Activated gamma-delta T cell treated with Interleukin-2 at 50 U/mL for 16 hours (primary cell): ENCODE measurements around the gene FAM83F.

Experiments used
- DNase-seq: peaks from one replicate; pipeline ENCODE4 v3.0.0-alpha.2; 2020

FAM83F gene

DNA sequence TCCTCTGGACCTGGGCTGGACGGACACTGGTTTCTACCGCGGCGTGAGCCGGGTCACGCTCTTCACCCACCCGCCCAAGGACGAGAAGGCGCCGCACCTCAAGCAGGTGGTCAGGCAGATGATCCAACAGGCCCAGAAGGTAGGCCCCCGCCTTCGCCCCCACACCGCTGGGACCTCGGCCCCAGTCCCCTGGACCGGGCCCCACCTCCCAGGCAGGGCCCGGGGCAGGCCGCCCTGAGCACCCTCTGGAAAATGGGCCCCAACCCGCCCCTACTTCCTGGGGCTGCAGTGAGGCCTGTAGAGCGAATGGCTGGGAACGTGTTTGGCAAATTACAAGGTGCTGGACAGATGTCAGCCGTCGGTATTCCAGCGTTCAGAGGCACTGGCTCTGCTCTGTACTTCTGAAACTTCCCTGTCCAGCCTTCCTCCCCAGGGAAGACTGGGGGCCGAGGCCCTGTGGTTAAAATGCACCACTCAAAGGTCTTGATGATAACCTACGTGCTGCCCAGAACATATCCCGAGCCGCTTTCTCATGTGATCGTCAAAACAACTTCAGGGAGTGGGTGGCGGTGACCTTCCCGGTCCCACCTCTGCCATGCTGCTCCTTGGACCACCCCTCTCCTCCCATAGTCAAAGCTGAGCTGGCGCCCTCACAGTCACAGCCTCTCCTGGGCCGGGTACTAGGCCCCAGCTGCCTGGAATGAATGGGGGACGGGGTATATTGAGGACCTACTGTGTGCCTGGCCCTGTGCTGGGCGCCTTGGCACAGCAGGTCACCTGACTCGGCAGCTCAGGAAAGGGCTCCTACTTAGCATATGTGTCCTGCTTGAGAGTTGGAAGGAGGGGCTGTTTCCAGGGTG lies 869 bp downstream of the FAM83F start:
- no peak for DNase-seq

DNA sequence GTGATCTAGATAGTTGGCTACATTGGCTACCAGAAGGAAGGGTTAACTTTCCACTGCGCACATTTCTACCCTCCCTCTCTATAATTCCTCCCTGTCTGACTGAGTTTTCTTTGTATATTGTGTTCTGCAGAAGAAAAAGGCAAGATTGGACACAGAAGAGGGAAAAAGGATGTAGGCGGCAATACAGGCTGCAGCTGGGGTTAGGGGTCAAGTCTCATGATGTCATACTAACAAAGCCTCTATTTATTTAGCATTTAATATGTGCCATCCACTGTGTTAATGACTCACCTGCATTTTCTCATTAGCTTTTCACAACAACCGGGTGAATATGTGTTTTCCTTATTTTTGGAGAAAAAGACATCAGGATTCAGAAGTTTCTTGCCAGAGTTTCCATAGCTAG lies 2.0 kb downstream of the FAM83F start:
- DNase-seq = no peak

GRCh38 chr22:39997421-39997820 lies 2.7 kb downstream of the FAM83F start:
- no peak for DNase-seq

- DNase-seq = no peak
Measured at GRCh38 chr22:39997939-39998726, 3.4 kb downstream of the FAM83F start.

DNA sequence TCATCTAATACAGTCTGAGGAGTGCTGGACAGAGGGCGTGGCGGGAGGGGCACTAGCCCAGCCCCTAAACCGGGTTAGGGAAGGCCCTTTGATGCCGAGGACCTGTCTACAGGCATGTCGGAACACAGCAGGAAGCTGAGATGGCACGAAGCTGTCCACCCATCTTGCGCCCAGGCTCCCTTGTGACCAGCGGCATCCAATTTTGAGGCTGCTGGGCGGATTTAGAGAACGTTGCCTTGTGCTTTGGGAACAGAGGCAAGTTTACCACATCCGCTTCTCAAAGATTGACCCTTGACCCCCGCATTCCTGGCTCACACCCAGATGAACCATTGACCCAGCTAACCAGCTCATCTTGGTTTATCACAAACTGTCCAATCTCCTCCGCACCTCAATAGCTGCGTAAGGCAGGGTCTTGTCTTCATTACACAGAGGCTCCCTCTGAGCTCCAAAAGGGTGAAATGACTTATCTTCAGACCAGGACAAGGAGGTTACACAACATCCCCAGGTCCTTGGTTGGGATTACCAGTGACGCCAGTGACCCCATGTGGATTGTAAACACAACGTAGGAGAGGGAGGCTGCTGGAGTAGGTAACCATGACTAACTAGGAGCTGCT lies 4.5 kb downstream of the FAM83F start:
- DNase-seq = no peak

DNA sequence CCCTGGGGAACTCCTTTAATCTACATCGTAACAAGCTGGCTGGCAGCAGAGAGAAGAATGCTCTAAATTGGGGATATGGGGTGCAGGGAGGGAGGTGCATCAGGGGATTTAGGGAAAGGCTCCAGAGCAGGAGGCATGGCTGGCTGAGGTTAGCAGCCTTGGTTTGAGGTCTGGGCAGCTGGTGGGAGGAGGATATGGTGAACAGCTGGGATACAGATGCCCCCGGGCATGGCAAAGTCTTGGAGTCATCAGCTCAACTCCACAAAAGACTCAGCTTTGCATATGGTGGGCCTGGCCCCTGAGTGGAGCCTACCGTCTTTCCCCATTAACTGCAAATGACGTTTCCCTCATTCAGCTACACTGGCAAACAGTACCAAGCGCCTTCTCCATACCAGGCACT lies 5.4 kb downstream of the FAM83F start:
- DNase-seq = no peak

- no peak for DNase-seq
Measured at GRCh38 chr22:40001106-40001505, 6.4 kb downstream of the FAM83F start.

DNA sequence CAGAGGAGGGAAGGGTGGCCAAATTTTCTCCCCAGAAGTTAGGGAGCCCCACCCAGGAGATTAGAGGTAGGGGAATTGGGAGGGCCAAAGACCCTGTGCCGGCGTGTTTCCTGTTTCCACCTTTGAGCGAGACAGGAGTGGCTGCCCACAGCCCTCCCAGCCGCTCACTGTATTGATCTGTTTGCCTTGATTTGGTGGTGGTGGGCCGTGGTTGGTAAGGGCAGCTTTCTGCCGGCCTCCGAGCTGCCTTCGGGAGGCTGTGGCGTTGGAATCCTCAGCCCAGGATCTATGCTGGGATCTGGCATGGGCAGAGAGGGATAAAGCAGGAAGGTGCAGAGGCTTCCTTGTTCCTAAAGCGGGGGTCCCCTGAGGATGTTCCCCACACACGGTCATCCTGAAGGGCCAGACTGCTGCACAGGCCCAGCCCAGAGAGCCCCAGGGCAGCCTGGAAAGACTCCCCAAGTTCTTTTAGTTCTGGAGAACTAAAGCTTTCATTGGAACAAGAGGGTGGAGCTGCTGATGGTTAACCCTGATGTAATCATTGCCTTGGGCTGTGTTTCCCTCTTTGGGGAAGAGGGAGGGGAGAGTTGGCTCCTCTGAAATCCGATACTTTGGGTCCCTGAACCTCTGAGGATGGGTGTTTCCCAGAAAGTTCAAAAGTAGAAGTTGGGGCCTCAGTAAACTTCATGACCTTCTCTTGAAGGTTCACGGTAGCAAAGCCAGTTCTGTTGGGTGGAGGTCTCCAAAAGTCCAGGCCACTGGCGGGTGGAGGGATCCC lies 7.2 kb downstream of the FAM83F start:
- no peak for DNase-seq

DNA sequence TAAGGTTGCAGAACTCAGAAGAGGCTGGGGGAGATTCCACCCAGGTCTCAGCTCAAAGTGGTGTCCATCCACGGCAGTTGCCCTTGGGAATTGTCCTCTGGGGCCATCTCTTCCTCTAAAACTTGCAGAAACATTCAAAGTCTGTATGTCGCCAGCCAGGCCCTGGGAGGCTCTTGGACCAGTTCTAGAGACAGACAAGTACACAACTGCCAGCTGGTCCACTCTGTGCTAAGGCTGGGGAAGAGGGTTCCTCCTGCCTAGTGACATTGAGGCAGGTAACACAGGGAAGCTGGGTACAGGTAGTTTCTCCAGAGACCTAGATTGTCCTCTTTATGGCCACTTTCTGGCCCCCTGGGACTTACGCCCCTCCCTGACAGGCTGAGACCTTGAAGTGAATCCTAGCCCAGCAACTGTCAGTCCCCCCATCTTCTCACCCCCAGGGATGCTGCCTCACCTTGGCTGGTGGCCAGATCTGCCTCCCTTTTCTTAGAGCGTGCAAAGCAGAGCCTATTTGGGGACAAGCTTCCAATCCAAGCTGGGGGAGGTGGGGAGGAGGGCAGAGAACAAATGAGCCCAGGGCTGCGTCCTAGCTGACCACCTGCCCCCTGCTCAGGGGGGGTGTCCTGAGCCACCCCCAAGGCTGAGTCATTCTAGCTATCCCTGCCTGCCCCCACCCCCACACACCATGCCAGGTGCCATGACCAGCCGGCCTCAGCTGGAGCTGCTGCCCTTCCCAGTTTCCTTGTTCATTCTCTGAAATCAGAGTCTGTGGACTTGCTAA lies 8.4 kb downstream of the FAM83F start:
- no peak for DNase-seq

GRCh38 chr22:40004836-40005235 lies 10.1 kb downstream of the FAM83F start:
- DNase-seq = no peak

DNA sequence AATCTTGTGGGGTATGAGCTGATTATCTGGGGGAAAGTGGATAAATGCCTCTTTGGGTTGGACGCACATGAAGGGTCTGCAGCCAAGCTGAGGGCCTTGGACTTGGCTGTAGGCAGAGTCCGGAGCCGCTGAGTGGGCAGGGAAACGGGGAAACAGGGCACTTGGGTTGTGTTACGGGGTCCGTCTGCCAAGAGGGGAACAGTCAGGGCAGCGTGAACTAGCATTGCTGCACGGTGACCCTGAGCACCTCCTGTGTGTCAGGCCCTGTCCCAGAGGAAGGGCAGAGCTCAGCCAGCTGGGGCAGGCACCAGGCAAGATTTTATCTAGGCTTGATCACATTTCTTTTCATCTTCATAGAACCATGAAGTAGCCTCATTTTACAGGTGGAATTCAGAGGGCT lies 11.9 kb downstream of the FAM83F start:
- no peak for DNase-seq

GRCh38 chr22:40007853-40008710 lies 13.3 kb downstream of the FAM83F start:
- DNase-seq = no peak

DNA sequence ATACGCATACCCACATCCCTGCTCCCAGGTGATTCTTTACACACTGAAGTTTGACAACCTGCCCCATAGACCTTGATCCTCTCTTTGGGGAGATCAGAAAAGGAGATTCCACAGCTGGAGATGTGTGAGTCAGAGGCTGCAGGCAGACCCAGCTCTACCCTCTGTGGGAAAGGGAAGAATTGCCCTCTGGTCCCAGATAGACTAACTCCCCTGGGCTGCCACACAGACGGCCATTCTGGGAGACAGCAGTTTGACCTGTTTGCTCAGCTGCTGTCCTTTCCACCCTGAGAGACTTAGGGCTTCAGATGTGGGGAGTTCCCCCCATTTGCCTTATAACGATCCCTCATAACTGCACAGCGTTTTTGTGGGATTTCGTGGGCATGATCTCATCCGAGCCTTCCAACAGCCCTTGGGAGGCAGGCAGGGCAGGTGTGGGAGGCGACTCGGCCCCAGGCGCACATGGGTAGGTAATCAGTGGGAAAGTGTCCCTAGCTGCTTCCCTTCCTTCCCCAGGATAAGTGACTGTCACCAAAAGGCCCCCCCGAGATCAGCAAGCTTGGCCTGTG lies 14.1 kb downstream of the FAM83F start:
- DNase-seq = no peak

GRCh38 chr22:40009292-40009774 lies 14.6 kb downstream of the FAM83F start:
- DNase-seq = no peak

DNA sequence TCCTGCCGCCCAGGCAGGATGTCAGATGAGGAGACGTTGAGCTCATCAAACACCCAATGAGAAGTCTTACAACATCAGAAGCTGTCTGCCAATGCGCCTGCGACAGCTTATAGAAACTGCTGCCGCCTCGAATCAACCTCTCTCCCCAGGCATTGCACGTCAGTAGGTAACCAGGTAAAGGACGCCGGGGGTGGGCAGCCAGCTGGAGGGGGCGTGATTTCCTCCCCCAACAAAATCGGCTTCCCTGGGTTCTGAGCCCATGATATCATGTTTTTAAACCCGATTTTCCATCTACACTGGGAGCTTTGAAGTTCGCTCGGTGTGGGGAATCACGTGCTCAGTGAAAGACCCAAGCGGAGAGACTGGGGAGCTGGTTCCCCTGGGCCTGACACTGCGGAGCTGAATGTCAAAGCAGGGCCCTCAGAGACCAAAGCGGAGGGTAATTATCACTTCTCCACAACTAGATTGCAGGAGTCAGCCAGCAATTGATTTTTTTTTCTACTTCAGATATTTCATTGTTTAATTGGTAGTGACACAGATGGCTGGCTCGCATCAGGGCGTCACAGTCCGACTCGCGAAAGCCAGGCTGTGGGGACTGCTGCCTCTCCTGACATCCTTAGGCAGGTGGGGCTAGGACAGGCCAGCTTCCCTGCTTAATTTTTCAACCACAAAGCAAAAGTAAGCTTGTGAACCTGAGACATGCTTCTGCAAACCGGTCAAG lies 15.4 kb downstream of the FAM83F start:
- no peak for DNase-seq

- DNase-seq = no peak
Measured at GRCh38 chr22:40010746-40011145, 16.0 kb downstream of the FAM83F start.

GRCh38 chr22:40014667-40015248 lies 20.0 kb downstream of the FAM83F start:
- DNase-seq = no peak

DNA sequence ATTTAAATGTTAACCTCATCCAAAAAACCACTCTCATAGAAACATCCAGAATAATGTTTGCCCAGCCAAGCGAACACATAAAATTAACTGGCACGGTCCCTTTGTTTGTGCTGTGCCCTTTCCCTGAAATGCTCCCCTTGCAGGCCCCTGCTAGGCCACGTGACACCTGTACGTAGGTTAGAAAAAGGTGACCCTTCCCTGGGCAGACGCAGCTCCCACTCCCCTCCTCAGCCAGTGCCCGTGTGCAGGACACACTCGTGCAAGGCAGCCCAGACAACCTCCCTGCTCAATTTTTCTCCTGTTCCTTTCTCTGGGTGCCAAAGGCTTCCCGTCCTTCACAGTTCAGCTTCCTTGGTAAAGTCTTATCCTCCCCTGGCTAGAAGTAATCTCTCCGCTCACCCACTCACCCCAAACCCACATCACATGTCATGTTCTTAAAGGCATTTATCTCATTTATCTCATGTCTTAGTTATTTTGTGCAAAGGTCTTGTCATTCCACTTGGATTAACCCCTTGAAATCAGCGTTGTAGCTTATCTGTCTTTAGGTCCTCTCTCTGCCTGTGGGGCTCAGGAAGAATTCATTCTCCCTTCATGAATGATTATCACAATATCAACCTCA lies 20.7 kb downstream of the FAM83F start:
- DNase-seq = no peak

GRCh38 chr22:40018051-40018450 lies 23.3 kb downstream of the FAM83F start:
- DNase-seq = no peak
